ENCODE results near the gene RFTN1.

GRCh38 chr3:16379838-16380237 lies 133.7 kb downstream of the RFTN1 start:
- TF ChIP-seq CTCF (IDR thresholded peaks at IDR 0.05) (no peak), POLR2A (IDR thresholded peaks at IDR 0.05) (no peak), EP300 (IDR thresholded peaks at IDR 0.05) (no peak)

Measured in tibial nerve (tissue), 4 donors.